ENCODE measurements around the gene UQCC3. TPM values are rescaled to one million over a fixed set of nuclear protein-coding genes. Genes with fewer than 3 reads are reported as not detected.
"Not testable (repeated sequence)": the region's sequence is repeated elsewhere in the genome, so short reads cannot be mapped to it uniquely, and the experiment has no call there.

Gene UQCC3
- total RNA-seq, 1 donor from 2014 or later, result 4.1 TPM

- no peak for DNase-seq (ENCODE audit: low read depth)
Observed at GRCh38 chr11:62702246-62702645, 30.8 kb downstream of the UQCC3 start.

GRCh38 chr11:62703921-62704320, 32.4 kb downstream of the UQCC3 start:
- DNase-seq (ENCODE audit: low read depth), result not testable (repeated sequence)

- DNase-seq (ENCODE audit: low read depth), result no peak
Observed at GRCh38 chr11:62705413-62705812, 33.9 kb downstream of the UQCC3 start.

GRCh38 chr11:62705880-62706849, 34.7 kb downstream of the UQCC3 start:
- peak; percentile 79 for DNase-seq (ENCODE audit: low read depth)

- DNase-seq (ENCODE audit: low read depth), result no peak
Observed at GRCh38 chr11:62706850-62707247, 35.4 kb downstream of the UQCC3 start.

GRCh38 chr11:62707277-62707861, 35.9 kb downstream of the UQCC3 start, which contains the start of the genes BSCL2 and GNG3:
BSCL2 (minus strand) TSS chr11:62707424; CDS start chr11:62707195, 229 bp downstream.
GNG3 (plus strand) TSS chr11:62707676; CDS start chr11:62708296, 620 bp downstream.
- DNase-seq (ENCODE audit: low read depth), result no peak

GRCh38 chr11:62708392-62708791, 36.9 kb downstream of the UQCC3 start:
- DNase-seq (ENCODE audit: low read depth), result no peak

GRCh38 chr11:62708793-62709192, 37.3 kb downstream of the UQCC3 start:
- no peak for DNase-seq (ENCODE audit: low read depth)

GRCh38 chr11:62709247-62710000, 38.0 kb downstream of the UQCC3 start:
- DNase-seq (ENCODE audit: low read depth), result peak; percentile 95

GRCh38 chr11:62710001-62710345, 38.5 kb downstream of the UQCC3 start:
- DNase-seq (ENCODE audit: low read depth), result no peak

GRCh38 chr11:62712276-62712812, 40.9 kb downstream of the UQCC3 start:
- no peak for DNase-seq (ENCODE audit: low read depth)

- no peak for DNase-seq (ENCODE audit: low read depth)
Observed at GRCh38 chr11:62712861-62713260, 41.4 kb downstream of the UQCC3 start.

- DNase-seq (ENCODE audit: low read depth), result peak; percentile 76
Observed at GRCh38 chr11:62713343-62713742, 41.9 kb downstream of the UQCC3 start.

GRCh38 chr11:62715150-62716130, 44.0 kb downstream of the UQCC3 start:
- no peak for DNase-seq (ENCODE audit: low read depth)

GRCh38 chr11:62716206-62716605, 44.7 kb downstream of the UQCC3 start:
- DNase-seq (ENCODE audit: low read depth), result no peak

- no peak for DNase-seq (ENCODE audit: low read depth)
Observed at GRCh38 chr11:62716816-62717215, 45.3 kb downstream of the UQCC3 start.

GRCh38 chr11:62719302-62719978, 48.0 kb downstream of the UQCC3 start:
- DNase-seq (ENCODE audit: low read depth), result no peak

- peak; percentile 41 for DNase-seq (ENCODE audit: low read depth)
Observed at GRCh38 chr11:62721994-62722393, 50.5 kb downstream of the UQCC3 start.
